ENCODE results near the gene HYCC1. TPM values are rescaled to one million over a fixed set of nuclear protein-coding genes. Genes with fewer than 3 reads are reported as not detected.

HYCC1 gene
- polyA plus RNA-seq, 3 donors = 19.3 to 24.9 (median 20.2) TPM

GRCh38 chr7:23022258-23022769 is 8.4 kb upstream of the HYCC1 start:
- DNase-seq (ENCODE audit: extremely low read depth in 1 of 11, low read depth in 9 of 11, low spot score in 4 of 11) = peak in 7 of 11 donors; percentile 33 to 59 (median 50)

DNA sequence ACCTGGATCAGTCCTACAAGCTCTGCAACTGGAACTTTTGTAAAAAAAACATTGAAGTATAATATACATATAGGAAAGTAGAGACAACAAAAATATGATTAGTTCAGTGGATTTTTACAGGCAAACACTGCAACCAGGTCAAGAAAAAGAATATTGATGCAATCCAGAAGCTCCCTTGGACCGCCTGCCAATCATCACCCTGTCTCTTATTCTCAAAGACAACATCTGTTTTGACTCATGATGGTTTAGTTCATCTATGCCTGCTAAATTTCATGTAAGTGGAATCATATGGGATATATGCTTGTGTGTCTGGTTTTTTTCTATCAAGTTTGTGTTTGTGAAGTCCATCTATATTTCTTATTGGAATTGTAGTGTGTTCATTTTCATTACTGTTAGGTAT is 7.7 kb upstream of the HYCC1 start:
- DNase-seq (ENCODE audit: extremely low read depth in 1 of 11, low read depth in 9 of 11, low spot score in 4 of 11) = no peak

DNA sequence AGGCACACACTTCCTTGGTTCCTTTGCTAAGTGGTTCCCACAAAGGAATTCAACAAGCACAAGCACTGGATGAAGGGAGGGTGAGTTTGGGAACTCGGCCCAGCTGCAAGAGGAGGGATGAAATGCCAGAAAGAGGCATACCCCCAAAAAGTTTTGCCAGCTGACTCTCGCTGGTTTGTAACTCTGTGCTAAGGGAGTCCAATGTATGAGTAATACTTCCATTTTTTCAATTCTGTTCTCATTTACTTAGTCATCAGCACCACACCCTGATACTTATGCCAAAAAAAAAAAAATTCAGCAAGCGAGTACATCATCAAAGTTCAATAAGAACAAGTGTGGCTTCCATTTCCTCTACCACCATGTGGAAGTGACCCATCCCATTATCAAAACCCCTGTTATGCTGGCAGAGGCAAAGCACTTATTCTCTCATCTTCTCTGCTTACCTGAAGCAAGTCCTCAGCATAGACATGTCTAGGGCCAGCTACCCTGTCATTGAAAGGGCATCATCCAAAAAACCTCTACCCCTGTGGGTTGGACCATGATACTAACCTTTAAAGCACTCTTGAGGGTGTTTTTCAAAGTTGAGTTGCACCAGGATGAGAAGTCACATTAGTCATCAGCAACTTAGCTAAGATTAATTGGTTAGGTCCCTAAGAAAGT is 6.9 kb upstream of the HYCC1 start:
- DNase-seq (ENCODE audit: extremely low read depth in 1 of 11, low read depth in 9 of 11, low spot score in 4 of 11) = no peak

GRCh38 chr7:23018750-23019149 is 4.8 kb upstream of the HYCC1 start:
- DNase-seq (ENCODE audit: extremely low read depth in 1 of 11, low read depth in 9 of 11, low spot score in 4 of 11) = no peak

GRCh38 chr7:23017309-23017708 is 3.4 kb upstream of the HYCC1 start:
- DNase-seq (ENCODE audit: extremely low read depth in 1 of 11, low read depth in 9 of 11, low spot score in 4 of 11) = no peak

GRCh38 chr7:23016345-23017253 is 2.7 kb upstream of the HYCC1 start:
- DNase-seq (ENCODE audit: extremely low read depth in 1 of 11, low read depth in 9 of 11, low spot score in 4 of 11) = no peak

GRCh38 chr7:23014681-23015080 is 751 bp upstream of the HYCC1 start:
- no peak for DNase-seq (ENCODE audit: extremely low read depth in 1 of 11, low read depth in 9 of 11, low spot score in 4 of 11)

DNA sequence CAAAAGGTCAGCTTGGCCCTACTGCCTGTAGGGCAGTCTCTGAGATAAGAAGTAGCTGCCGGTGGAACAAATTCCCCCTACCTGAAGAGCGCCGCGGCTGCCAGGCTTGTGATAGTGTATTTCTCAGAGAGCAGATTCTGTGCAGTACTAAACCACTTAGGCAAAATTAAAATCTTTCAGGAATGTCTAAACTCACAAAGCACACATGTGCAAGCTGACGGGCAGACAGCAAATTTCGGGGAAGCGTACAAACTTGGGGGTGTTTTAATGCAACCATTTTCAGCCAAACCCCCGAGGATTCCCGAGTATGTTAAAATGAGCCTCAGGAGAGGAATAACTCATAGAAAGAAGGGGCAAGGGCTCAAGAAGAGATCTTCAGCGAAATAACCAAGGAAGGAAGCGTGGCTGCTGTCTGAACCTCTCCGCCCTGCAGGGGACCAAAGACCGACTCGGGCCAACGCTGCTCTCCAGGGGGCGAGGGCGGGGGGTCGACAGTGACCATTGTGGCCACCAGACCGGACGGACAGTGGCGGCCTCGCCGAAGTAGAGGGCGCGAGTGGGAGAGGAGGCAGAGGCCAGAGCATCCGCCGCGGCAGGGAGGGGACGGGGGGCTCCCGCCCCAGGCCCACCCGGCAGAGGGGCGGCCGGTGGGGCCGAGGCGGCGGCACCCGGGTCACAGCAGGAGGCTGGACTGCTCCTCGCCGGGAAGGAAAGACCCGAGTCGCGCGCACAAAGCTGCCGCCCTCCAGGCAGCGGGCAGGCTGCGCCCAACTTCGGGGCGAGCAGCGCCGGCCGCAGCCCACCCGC is 819 bp downstream of the HYCC1 start:
- peak in 4 of 11 donors; percentile 14 to 21 (median 16) for DNase-seq (ENCODE audit: extremely low read depth in 1 of 11, low read depth in 9 of 11, low spot score in 4 of 11)

GRCh38 chr7:23012186-23012585 is 1.7 kb downstream of the HYCC1 start:
- DNase-seq (ENCODE audit: extremely low read depth in 1 of 11, low read depth in 9 of 11, low spot score in 4 of 11) = no peak

DNA sequence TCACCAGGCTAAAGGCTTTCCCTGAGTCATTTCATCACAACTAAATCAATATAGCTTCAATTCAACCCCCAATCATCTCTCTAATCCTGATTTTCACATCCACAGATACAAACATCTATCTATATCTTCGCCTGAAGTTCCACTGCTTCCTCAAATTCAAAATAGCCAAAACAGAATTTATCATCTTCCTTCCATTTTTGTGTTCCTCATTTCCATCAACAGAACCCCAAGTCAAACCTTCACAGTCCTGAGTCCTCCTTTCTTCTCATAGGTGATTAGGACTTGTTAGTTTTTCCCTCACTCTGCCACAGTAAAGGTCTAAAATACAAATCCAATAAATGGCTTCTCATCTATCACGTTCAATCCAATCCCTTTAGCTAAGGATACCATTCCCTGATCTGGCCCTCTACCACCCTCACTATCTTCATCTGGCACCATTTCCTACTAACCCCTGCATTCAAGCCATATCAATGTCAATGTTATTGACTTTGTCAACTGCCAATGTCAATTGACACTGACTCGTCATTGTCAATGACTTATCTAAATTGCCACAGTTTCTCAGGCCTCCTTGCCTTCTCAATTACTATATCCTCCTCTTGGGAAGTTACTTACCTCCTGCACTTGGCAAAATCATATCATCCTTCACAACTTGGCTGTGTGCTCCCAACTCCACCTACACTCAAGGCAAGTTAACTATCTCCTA is 2.6 kb downstream of the HYCC1 start:
- DNase-seq (ENCODE audit: extremely low read depth in 1 of 11, low read depth in 9 of 11, low spot score in 4 of 11) = no peak

DNA sequence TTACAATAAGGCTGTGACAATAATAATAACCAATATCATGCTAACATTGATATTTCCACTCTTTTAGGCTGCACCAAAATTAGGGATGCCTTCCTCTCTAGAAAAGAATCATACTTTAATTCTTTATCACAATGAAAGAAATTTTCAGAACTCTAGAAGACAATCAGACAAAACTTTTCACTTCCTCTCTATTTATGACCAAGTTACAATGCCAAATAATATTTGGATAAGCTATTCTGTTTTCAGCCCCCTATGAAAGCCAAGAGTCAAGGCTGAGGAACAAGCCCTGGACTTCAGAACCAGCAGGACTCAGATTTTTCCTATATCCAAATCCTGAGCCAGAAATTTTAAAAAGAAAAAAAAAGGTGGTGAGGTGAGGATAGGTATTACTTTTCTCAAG is 4.6 kb downstream of the HYCC1 start:
- no peak for DNase-seq (ENCODE audit: extremely low read depth in 1 of 11, low read depth in 9 of 11, low spot score in 4 of 11)

- no peak for DNase-seq (ENCODE audit: extremely low read depth in 1 of 11, low read depth in 9 of 11, low spot score in 4 of 11)
Measured at GRCh38 chr7:23004247-23004520, 9.7 kb downstream of the HYCC1 start.

- DNase-seq (ENCODE audit: extremely low read depth in 1 of 11, low read depth in 9 of 11, low spot score in 4 of 11) = no peak
Measured at GRCh38 chr7:23003505-23004246, 10.3 kb downstream of the HYCC1 start.

- DNase-seq (ENCODE audit: extremely low read depth in 1 of 11, low read depth in 9 of 11, low spot score in 4 of 11) = no peak
Measured at GRCh38 chr7:23002698-23003097, 11.2 kb downstream of the HYCC1 start.

DNA sequence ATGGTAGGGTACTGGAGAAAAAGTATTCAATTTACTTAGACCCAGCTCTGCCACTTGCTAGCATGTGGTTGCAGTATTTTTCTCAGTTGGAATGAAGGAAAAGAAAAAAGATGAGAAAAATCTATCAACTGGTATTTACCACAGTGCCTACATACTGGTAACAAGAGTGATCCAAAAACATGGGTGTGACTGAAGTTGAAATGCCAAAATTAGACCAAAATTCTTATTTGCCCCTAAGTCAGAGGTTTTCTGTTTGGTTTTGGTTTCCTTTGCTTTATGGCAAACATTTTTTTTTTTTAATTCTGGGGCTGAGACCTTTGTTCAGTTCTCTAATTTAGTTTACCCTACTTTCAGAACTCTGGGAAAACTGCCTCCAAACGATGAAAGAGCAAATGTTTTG is 12.3 kb downstream of the HYCC1 start:
- DNase-seq (ENCODE audit: extremely low read depth in 1 of 11, low read depth in 9 of 11, low spot score in 4 of 11) = no peak

DNA sequence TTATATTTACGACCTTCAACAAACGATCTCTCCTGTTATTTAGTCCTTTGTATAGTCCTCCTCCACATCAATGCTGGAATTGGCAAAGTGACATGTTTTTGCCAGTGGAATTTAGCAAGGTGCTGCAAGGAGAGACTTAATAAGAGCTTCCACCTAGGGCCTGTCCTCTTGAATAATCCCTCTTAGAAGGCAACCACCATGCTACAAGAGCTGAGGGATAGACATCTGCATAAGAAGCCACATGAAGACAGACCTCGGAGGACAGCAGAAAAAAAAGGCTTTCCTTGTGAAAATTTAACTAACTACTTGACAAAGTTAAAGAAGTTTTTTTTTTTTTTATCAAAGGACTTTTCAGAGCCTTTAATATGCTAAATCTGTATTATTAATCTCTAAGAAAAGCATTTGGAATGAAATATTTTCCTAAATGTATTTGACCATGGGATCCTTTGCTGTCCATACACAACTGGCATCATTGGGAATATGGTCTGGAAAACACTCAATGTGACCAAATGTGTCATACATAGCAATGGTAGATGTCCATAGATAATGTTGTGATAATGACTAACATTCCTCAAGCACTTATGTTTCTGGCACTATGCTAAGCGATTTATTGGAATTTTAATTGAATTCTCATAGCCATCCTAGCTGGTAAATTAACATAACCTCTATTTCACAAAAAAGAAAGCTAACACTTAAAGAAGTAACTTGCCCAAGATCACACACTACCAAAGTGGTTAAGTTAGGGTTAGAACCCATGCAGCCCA is 13.2 kb downstream of the HYCC1 start:
- no peak for DNase-seq (ENCODE audit: extremely low read depth in 1 of 11, low read depth in 9 of 11, low spot score in 4 of 11)

- DNase-seq (ENCODE audit: extremely low read depth in 1 of 11, low read depth in 9 of 11, low spot score in 4 of 11) = no peak
Measured at GRCh38 chr7:22998519-22998896, 15.4 kb downstream of the HYCC1 start.

All from renal cortex interstitium (tissue), 11 donors.